ENCODE results near the gene NRIP3.
"Not testable (repeated sequence)": the region's sequence is repeated elsewhere in the genome, so short reads cannot be mapped to it uniquely, and the experiment has no call there.

Gene NRIP3

GRCh38 chr11:8971924-8972316 lies 31.9 kb downstream of the NRIP3 start:
- DNase-seq (ENCODE audit: low read depth), result no peak

DNA sequence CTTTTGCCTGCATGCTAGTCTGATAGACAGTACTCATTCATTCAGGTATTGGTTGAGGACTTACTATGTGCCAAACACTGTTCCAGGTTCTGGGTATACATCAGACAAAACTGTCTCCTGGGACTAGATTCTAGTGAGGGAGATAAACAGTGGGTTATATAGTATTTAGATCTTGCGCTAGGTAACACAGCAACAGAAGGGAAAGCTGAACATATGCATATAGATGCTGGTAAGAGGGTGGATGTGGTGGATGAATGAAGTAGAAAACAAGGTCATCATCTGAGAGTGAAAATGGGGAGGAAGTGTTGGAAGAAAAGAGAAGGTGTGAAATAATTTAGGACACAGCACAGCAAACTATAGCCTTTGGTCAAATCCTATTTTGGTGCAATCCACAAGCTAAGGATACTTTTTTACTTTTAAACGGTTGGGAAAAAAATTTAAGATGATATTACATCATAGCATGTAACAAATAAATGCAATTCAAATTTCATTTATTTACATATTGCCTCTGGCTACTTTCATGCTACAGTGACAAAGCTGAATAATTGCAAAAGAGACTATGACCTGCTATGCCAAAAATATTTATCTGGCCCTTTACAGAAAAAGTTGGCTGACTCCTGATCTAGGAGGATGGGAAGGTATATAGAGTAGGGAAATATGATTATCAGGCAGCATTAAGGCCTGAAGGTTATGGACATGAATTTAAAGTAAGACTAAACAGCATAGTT lies 32.4 kb downstream of the NRIP3 start:
- DNase-seq (ENCODE audit: low read depth), result no peak

DNA sequence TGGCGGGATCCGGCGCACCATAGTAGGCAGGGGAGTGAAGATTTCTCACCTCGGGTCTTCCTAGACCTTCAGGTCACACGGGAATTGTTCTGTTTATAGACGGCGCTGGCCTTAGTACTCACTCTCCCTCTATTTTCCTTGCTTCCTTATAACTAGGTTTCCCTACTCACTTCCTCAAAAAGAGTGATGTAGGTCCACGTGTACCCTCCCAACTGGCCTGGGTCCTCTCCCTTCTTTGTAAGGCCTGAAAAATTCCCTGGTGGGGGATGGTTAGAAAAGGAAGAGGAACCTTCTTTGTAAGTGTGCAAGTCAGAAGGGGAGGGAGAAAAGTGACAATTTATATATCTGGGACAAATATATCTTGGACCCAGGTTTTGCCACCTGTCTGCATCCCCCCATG lies 36.6 kb downstream of the NRIP3 start:
- no peak for DNase-seq (ENCODE audit: low read depth)

DNA sequence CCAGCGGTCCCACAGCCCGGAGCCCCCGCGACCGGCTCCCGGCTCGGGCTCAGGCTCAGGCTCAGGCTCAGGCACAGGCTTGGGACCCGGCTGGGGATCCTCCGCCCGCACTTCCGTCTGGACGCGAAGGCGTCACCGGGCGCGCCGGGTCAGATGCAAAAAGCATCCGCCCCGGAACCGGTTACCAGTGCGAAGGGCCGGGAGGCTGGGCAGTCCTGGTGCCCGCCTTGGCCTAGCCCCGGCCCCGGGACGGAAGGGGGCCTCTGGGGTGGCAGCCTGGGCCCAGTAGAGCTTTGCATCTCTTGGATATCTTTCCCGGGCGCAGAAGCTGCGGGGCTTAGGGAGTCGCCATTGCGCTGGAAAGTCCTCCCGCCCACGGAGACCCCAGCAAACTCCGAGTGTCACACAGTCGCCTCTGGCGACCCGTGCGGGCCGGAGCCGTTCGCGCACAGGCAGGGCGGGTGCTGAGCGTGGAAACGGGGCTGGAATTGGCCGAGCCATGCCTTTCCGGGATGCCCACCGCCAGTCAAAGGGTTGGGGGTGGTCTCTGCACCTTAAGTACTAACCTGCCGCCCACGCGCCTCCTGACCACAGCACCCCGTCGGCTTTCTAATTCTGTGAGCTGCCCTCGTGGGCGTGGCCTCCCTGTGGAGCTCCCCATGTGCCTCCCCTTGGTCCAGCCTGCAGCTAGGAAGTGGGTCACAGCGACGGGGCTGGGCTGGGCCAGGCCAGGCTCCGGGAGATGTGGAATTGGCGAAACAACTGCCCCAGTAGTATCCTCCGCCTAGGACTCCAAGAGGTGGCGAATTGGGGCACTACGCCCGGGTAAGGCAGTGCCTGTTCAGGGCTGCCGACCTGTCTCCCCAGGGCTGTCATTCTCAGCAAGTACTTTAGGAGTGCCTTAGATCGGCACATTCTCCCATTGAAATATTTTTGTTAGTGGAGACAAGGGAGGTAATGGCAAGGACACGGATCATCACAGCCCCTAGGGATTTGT lies 39.2 kb downstream of the NRIP3 start, which contains the start of gene TMEM9B:
Gene TMEM9B (minus strand): TSS at position 119 of the 997 bp plus-strand sequence. CDS start 129 bp downstream, outside the sequence.
- DNase-seq (ENCODE audit: low read depth), result peak; percentile 75

DNA sequence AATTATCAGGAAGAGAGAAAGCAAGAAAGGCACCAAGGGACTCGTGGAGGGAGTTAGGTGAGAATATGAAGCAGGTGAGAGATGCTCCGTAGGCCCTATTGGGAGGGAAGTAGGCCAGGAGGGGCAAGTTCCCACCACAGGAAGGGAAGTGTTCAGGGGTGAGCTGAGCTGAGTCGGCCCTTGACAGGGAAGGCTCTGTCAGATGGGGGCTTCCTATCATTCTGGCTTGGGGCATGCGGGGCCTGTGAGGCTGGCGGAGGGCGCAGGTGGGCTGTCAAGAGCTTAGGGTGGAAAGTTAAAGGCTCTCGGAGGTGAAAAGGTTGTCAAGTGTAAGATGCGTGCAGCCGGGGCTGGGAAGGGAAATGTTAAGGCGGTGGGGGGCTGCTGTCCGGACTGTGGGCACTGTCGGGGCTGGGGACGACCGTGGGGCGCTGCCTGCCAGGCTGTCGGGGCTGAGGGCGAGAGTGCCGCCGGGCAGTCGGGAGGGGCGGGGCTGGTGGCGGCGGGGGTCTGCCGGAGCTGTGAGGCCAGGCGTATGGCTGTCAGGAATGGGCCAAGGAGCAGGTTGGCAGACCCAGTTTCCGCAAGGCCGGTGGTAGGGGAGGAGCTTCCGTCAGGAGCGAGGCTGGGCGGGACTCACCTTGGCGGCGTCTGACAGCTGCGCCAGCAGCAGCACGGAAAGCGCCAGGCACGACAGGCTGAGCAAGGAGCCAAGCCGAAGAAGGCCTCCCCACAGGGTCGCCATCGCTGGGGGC lies 40.1 kb downstream of the NRIP3 start:
- peak; percentile 72 for DNase-seq (ENCODE audit: low read depth)

DNA sequence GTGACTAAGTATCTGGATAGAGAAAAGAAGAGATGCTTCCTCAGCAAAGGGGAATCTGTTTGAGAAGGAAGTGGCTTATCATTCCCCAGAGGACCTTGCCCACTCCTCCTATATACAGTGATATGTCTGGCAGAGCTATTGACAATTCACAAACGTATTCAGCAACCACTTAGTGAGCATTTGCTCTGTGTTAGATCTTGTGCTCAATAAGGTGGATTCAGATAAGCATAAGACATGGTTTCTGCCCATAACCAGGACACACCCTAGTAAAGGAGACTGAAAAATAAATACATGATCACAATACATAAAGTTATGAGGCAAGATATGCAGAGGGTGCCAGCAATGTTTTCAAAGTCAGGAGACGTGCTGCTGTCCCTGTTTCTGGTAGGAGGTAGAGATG lies 41.0 kb downstream of the NRIP3 start:
- no peak for DNase-seq (ENCODE audit: low read depth)

GRCh38 chr11:8961401-8961800 lies 42.4 kb downstream of the NRIP3 start:
- DNase-seq (ENCODE audit: low read depth), result no peak

GRCh38 chr11:8959546-8960166 lies 44.1 kb downstream of the NRIP3 start:
- DNase-seq (ENCODE audit: low read depth), result peak; percentile 16

- DNase-seq (ENCODE audit: low read depth), result no peak
Measured at GRCh38 chr11:8956860-8957259, 46.9 kb downstream of the NRIP3 start.

DNA sequence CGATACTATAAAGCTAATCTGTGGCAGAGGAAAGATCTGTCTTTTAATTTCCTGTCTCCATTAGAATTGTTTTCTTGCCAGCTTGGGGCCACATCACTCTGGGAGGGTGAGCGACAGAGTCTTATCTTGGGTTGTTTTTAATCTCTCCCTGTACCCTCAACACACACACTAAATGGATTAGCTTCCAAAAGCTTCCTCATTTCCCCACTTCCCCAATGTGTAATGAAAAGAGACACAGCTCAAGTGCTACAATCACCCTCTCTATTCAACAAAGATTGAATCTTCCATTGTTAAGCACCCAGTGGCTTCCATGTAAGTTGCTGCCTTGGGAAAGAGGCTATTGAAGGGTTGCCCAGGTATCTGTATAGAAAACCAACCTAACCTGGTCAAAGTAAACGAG lies 54.9 kb downstream of the NRIP3 start:
- no peak for DNase-seq (ENCODE audit: low read depth)

GRCh38 chr11:8947230-8947943 lies 56.4 kb downstream of the NRIP3 start:
- DNase-seq (ENCODE audit: low read depth), result no peak

GRCh38 chr11:8942518-8943066 lies 61.2 kb downstream of the NRIP3 start, which contains the start of gene ASCL3:
TSS of gene ASCL3 (minus strand) at chr11:8943016. CDS start at chr11:8938161, 4,855 bp downstream.
- DNase-seq (ENCODE audit: low read depth), result no peak

GRCh38 chr11:8941341-8942103 lies 62.3 kb downstream of the NRIP3 start:
- DNase-seq (ENCODE audit: low read depth), result no peak

DNA sequence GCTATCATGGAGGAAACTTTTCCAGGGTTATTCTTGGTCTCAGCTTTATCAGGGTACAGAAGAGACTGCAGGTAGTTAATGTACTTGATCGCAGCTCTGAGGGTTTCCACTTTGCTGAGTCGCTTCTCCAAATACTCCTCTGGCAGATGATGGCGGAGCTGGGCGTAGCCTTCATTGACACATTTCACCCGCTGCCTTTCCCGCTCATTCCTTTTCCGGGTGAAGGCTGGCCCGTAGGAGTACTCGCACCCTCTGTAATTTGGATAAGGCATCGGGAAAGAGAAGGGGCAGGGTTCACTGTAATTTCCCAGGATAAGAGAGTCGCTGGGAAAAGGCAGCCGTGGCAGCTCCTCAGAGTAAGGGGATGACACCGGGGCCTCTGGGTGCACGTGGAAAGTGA lies 66.1 kb downstream of the NRIP3 start:
- DNase-seq (ENCODE audit: low read depth), result no peak

DNA sequence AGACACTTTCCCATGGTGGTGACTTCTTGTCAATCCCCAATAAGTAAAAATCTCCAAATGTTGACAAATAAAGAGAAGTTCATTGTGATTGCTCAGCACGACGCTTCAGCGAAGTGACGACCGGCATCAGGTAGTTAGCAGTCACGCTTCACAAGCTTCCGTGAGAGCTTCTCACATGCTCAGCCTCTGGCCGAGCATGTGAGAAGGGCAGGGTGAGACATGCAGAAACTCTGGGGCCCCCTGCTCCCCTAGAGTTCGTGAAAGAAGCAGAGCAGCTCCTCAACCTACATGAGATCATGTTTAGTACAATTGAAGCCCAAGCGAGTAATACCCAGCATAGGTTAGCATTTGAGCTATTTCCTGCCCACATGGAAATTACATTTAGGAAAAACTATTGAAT lies 66.6 kb downstream of the NRIP3 start:
- no peak for DNase-seq (ENCODE audit: low read depth)

DNA sequence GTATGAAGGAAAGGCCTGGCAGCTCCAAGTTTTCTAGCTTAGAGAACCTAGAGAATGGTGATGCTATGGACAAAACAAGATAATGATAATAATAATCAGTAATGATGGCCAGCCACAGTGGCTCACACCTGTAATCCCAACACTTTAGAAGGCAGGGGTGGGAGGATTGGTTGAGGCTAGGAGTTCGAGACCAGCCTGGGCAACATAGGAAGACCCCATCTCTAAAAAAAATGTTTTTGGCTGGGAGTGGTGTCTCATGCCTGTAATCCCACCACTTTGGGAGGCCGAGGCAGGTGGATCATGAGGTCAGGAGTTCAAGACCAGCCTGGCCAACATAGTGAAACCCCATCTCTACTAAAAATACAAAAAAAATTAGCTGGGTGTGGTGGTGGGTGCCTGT lies 68.0 kb downstream of the NRIP3 start:
- DNase-seq (ENCODE audit: low read depth), result not testable (repeated sequence)

DNA sequence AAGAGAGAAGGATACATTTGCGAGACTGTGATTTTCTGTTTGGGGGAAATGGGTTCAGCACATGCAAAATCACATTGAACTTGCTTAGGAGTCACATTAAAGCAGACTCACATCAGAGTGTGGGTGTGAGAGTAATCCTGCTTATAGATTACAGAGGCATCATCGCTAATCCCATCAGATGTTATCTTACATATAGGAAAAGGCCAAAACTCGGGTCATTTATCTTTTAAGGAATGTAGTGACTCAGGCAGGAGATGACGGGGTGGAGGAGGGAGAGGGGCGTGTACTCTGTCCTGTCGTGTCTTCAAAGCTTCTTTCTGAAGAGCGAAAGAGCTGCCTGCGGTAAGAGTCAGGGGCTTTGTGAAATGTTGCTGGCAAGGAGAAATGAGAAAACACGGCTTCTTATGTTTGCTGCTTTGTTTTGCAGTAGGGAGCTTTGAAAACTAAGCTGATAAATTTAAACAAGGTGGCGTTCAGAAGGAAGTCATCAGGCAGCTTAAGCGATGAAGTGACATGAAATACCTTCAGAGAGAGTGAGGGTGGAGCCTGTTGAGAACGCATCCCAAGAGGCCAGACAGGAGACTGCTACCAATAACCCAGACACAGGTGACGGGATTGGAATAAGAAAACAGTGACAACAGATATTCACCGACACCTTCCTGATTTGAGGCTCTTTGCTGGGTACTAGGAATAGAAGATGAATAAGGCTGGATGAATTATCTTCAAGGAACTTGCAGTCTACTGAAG lies 68.9 kb downstream of the NRIP3 start:
- DNase-seq (ENCODE audit: low read depth), result no peak

GRCh38 chr11:8933931-8934330 lies 69.9 kb downstream of the NRIP3 start:
- DNase-seq (ENCODE audit: low read depth), result no peak

- no peak for DNase-seq (ENCODE audit: low read depth)
Measured at GRCh38 chr11:8932564-8933180, 71.1 kb downstream of the NRIP3 start, which contains the start of gene C11orf16. TSS of gene C11orf16 (minus strand) at chr11:8932947. CDS start at chr11:8932308, 639 bp downstream.
